GM19238 (cell line): ENCODE measurements around the gene ABHD8.

Experiments used
- DNase-seq: peaks from one replicate; pipeline ENCODE4 v3.0.0; 2011; ENCODE audit warnings: low spot score; ENCODE audit not compliant: insufficient read length

Gene ABHD8

GRCh38 chr19:17242431-17243208 is 60.6 kb downstream of the ABHD8 start:
- no peak for DNase-seq
